GM21367 (cell line): ENCODE results near the gene TSC22D1.
"Not testable (repeated sequence)": the region's sequence is repeated elsewhere in the genome, so short reads cannot be mapped to it uniquely, and the experiment has no call there.

ENCODE experiments used
- ATAC-seq: cut with Tn5 transposase; IDR thresholded peaks from one replicate; pipeline ENCODE4 v1.9.1; 2021; ENCODE audit not compliant: unreplicated experiment

Gene TSC22D1

DNA sequence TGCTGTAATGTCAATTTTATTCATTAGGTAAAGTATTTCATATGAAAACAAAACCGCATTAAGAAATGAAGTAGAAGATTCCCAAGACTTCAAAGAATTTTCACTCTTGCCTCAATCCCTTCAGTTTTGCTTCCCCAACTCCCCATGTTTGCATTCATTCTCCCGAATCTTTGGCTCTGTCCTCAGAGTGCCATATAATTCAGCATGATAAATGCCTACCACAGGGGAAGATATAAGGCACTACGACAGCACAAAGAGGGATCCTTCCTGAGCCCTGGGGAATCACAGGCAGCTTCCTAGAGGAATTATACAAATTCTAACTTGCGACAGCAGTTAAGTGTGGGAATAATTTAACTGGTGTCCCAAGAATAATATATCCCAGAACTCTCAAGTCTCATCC is 68.5 kb downstream of the TSC22D1 start:
- ATAC-seq, result no peak

DNA sequence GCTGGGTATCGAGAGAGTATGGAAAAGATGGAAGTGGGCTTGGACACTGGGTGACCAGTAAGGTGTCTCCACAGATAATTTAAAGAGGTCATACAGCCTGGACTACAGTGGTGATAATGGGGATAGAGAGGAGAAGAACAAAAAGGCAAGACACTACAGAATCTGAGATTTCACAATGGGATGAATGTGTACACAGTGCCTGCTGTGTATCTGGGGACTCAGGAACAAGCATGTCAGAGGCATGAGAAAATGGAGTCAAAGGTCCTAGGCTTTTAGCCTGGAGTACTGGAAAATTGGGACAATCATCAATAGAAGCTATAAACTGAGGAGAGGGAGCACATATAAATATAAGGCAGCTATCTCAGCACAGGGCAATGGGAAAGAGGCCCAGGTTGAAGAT is 69.4 kb downstream of the TSC22D1 start:
- no peak for ATAC-seq

DNA sequence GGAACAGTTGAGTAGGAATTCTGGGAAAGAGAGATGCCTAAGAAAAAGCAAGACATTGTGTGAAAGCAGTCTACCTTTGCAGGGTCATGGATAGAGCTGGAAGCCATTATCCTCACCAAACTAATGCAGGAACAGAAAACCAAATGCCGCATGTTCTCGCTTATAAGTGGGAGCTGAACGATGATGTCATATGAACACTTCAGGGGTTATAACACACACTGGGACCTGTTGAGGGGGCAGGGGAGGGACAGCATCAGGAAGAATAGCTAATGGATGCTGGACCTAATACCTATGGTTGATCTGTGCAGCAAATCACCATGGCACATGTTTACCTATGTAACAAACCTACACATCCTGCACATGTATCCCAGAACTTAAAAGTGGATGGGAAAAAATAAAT is 69.9 kb downstream of the TSC22D1 start:
- no peak for ATAC-seq

DNA sequence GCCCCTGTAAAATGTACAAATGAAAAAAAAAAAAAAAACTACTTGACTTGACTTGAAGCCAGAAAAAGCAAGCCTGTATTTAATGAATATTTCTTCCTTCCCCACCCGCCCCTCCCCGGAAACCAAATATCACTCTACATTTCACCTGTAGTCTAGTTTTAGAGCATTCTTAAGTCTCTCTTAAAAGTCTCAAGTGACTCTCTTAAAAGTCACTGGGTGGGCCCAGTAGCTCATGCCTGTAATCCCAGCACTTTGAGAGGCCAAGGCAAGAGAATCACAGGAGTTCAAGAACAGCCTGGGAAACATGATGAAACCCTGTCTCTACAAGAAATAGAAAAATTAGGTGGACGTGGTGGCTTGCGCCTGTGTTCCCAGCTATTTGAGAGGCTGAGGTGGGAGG is 72.0 kb downstream of the TSC22D1 start:
- ATAC-seq, result no peak

DNA sequence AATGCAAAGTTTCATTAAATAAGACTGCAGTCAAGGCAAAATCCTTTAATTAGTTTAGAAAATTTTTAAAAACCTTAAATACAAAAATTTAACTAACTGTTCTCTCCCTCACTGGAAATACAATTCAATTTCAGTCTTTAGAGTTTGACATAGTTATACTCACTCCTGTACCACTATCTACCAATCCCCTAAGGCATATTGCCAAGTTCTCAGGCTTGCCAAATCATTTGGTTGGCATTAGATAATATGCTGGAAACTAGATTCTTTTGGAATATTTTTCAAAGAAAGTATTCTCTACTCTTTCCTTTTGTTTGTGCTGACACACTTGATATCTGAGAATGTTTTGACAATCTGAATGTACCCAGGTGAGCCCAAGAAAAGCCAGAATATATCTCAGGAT is 77.2 kb downstream of the TSC22D1 start:
- ATAC-seq, result no peak

DNA sequence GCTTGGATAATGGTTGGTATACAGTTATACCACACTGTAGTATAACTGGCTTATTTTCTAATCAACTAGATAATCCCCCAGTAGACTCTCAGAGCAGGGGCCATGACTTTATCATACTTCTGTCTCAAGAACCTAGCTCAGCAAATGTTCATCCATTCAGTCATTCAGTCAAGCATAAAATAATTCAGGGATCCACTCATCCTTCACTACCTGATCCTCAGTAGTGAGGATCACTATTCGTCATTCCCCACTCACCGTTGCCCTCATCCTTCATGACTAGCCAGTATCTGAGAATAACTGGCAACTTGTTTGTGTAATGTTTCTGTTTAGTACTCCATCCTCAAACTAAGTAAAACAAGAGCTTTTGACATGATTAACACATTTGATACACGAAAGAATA is 77.6 kb downstream of the TSC22D1 start:
- ATAC-seq, result no peak

DNA sequence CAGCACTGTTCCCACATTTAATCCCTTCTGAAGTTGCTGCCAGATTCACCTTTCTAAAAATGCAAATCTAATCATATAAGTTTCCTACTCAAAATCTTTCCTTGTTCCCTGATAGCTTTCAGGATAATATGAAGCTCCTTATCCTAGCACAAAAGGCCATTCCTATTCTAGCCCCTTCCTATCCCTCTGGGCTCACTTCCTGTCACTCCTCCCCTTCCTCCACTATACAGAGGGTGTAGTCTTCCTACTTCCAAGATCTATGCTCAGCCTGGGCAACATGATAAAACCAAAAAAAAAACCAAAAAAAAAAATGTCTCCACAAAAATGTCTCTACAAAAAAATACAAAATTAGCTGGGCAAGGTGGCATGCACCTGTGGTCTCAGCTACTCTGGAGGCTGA is 78.3 kb downstream of the TSC22D1 start:
- no peak for ATAC-seq

DNA sequence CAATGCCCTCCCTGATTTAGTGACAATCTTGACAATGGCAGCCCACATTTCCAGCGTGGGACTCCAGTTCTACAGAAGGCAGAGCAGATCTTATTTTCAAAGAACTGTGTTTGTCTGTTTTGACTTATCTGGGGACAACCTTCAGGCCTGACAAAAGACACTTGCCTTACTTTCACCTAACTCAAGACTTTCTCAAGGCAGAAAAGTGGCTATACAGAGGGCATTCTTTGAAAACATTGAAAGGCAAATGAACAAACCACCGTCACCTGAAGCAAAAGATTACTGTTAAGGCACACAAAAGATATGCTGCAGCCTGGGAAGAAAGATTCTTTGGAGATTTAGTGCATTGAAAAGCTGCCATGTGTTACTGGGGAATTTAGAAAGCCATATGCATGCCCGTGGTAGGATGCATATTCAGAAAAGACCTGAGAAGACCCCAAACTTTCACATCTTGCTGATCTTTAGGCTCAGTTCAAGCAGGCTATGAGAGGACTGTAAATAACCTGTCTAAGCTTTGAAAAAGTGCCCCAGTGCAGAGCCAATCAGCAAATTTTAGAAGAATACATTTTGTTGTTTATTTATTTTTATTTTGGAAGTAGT is 82.8 kb downstream of the TSC22D1 start:
- no peak for ATAC-seq

DNA sequence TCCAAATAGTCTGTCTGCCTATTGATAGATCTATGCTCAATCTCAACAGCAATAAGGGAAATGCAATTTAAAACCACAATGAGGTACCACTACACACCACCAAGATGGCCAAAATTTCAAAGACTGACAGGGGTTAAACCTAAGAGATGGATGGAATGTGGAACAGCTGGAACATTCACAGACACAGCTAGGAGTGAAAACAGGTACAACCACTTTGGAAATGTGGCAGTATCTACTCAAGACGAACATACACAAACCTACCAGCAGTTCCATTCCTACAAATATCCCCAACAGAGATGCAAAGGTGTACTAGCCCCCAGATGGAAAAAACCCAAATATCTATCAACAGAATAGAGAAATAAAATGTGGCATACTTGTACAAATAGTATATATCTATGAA is 86.4 kb downstream of the TSC22D1 start:
- no peak for ATAC-seq

DNA sequence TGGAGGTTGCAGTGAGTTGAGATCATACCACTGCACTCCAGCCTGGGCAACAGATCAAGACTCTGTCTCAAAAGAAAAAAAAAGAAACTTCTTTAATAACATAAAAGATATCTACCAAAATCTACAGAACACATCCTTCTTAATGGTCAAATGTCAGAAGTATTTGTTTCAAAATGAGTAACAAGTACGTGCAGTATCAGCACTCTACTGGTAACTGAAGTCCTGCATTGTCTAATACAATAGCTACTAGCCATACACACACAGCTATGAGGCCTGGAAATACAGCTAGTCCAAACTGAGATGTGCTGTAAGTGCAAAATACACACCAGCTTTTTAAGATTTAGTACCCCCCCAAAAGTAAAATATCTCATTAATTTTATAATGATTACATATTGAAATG is 88.1 kb downstream of the TSC22D1 start:
- no peak for ATAC-seq

DNA sequence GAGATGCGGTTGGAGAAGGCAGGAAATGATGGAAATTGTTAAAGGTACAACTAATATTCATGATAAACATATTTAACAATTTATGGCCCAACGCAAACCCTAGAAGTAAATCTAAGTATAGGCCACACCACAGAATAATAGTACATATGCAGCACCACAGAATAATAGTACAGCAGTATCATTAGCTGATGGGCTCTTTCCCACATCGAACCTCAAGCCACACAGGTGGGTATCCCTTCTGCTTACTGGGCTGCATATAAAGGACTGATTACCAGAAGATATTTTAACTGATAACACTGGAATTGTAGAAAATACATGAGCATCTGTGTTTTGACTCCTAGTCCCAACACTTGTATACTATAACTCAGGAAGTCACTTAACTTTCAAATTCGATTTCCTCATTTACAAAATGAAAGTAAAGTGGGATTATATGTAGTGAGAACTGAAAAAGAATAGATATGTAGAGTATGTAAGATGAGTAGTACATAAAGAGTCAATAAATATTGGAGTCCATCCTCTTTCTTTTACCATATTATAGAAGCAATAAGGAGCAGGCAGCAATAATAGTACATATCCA is 91.5 kb downstream of the TSC22D1 start:
- no peak for ATAC-seq

DNA sequence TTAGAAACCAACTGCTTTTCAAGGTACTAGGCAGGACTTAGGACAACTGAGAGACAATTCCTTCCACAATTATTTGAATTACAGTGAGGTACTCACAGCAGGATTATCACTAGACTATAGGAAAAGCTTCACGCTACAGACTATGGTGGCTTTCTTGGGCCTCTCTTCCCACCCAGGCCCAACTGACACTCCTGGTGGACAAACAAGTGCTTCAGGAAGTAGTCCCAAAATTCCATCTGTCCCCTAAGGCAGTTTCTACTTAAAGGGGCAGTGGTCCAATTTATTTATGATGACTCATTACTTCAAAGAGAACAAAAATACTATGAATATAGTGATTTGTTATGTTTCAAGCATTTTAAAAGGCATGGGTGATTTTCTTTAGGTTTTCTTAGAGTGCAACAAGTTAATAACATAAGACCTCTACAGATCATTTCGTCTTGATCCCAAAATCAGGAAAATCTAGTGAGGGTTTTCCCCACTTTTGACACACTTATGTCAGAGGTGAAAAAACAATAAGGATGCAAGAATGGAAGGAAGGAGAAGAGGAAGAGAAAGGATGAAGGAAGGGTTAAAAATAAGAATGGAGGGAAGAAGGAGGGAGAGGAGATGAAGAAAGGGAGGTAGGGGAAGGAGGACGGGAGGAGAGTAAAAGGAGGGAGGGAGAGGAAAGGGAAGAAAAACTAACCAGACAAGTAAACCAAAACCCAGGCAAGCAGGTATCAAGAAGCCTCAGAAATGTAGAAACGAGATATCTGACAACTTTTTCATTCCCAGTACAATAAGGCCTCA is 101.8 kb downstream of the TSC22D1 start:
- ATAC-seq, result no peak

DNA sequence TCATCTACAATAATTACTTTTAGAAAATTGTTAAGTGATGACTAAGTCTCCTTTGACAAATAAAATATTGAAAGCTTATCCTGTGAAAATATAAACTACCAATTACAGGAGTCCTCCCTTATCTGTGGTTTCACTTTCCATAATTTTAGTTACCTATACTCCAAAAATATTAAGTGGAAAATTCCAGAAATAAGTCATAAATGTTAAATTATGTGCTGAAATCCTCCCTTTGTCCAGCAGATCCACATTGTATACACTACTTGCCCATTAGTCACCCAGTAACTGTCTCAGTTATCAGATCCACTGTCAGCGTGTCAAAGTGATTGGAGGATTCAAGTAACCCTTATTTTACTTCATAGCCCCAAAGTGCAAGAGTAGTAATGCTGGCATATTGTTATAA is 104.4 kb downstream of the TSC22D1 start:
- no peak for ATAC-seq

DNA sequence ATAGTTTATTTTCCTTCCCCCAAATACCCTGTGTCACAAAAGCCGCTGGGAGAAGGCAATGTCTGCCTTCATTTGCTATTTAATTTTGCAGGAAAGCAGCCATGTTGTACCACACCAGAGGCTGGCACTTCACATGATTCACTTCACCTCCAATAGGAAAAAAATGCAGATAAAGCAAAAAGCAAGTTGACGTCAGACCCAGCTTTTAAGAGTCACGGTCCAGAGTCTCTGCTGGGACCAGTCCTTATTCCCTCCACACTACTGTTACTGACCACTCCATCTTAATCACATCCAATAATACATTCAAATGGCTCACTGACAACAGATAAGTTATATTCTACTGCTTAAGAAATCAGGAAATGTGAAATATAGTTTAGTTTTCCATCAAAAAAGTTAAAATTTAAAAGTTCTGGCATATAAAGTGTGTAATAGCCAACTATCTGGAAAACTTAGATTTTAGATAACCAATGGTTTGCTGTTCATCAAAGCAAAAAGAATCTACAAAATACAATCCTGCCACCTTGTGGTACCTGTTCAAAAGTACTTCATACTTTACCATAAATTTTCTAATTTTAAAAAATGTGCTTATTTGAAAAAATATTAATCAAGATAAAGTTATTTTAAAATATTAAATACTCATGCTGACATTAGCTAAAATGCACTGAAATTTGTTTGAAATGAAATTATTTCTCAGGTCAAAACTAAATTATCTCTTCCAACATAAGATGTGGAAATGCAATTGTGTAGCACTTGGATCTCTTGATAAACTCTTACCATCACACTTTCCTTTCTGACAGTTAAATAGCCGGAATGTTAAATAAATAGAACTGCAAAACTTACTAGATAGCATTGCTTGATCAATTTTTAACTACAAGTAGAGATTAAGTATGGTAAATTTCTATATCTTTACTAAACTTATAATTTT is 105.2 kb downstream of the TSC22D1 start:
- no peak for ATAC-seq

DNA sequence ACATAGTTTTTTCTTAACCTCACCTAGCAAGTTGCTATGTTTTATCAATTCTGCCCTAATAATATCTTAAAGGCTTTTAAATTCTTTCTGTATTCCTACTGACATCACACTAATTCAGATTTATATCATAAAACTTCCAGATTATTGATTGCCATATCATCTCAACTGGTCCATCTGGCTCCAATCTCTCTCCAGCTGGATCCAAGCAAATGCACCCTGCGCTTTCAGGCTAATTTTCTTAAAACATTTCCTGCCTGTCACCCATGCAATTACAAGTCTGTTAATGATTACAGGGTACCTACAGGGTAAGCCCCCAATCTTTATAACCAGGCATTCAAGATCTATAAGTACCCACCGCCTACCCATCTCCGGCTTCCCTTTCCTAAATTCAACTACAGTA is 107.3 kb downstream of the TSC22D1 start:
- no peak for ATAC-seq

DNA sequence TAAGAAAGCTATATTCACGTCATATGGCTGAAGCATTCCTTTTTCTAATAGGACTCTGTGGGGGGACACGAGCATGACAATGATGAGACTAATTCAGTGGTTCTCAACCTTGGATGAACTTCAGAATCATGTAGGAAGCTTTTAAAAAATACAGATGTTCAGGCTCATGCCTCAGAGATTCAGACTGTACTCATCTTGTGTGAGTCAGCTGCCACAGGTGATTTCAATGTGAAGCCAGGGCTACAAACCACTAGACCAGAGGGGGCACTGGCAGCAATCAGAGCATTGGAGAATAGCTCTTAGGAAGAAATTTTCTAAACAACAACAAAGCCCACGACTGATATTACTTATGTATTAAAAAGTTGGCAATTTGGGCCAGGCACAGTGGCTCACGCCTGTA is 110.8 kb downstream of the TSC22D1 start:
- no peak for ATAC-seq

DNA sequence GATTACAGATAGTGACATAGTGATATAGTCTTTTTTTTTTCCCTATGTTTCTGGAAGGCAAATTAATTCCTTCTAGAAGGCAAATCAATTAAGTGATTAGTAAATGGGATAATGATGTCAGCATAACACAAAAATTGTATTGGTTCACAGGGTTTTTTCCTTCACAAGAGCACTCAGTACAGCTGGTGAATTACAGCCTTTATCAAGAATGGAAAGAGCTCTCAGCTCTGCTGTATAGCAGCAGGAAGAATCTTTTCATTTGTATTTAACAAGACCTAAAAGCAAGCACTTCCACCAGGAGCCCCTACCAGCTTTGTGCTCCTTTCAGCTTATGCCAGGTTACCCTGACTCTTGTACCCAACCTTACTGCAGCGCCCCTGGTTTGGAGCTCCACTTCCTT is 111.7 kb downstream of the TSC22D1 start:
- no peak for ATAC-seq

DNA sequence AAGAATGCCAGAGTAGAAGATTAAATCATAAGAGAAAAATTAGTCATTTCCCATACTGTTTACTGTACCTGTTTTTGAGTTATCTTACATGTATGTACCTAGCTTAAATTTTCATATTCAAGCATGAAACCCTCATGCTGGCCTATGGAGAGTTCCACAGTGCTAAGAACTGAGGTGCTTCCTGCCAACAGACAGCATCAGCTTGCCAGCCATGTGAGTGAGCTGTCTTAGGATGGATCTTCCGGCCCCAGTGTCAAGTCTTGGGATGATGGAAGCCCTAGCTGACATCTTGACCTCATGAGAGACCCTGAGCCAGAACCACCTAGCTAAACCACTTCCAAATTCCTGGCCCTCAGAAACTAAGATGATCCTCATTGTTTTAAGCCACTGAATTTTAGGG is 112.4 kb downstream of the TSC22D1 start:
- ATAC-seq, result no peak

DNA sequence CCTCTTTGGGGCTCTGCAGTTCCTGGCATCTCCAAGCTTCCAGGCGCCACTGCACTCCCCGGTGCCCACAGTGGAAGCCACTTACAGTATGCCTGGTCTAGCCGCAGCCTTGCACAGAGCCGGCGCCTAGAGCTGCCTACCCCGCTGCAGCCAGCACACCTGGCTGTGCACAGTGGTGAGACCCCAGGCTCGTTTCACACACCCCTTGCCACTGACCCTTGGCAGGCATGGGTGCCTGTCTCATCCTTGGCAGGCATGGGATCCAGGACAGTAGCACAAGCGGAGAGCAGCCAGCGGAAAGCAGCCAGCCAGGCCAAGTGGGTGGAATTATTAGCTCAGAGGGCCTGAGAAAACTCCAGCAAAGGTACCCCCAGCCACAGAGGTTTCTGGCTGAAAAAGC is 116.5 kb downstream of the TSC22D1 start:
- no peak for ATAC-seq

DNA sequence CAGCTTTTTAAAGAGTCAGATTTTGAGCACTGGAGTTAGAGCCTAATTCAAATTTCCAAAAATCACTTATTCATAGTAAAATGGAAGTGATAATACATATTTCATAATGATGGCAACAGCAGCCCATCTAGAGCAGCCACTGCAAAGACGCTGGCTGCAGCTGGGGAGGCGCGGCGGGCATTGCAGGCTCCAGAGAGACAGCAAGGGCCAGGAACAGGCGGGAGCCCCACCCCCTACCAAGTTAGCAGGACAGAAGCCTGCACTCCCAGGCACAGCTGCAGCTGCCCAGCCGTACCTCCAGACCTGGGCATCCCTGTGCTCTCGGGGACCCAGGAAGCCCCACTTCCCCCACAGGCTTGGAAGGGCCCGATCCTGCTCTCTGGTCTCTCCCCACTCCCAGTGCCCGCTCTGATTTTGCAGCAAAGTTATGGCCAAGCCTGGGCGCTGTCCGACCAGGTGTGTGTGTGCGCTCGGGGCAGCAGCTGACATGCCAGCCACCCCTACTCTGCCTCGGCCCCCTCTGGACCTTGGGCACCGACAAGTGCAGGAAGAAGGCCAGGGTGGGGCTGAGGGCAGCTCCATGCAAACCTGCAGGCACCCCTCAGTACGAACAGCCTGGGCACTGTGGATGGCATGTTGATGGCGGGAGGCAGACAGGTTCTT is 117.7 kb downstream of the TSC22D1 start:
- no peak for ATAC-seq

DNA sequence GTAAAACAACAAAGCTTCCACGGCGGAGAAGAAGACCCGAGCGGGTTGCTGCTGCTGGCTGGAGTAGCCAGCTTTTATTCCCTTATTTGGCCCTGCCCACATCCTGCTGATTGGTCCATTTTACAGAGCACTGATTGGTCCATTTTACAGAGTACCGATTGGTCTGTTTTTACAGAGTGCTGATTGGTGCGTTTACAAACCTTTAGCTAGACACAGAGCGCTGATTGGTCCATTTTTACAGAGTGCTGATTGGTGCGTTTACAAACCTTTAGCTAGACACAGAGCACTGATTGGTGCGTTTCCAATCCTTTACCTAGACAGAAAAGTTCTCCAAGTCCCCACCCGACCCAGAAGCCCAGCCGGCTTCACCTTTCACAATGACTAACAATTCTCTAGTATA is 119.9 kb downstream of the TSC22D1 start:
- not testable (repeated sequence) for ATAC-seq
